Fibroblast of gingiva (primary cell): ENCODE results near the gene ATG2A.

Experiments
- DNase-seq: peaks from one replicate; pipeline ENCODE4 v3.0.0-alpha.2; 2011; ENCODE audit warnings: low read depth

ATG2A gene

DNA sequence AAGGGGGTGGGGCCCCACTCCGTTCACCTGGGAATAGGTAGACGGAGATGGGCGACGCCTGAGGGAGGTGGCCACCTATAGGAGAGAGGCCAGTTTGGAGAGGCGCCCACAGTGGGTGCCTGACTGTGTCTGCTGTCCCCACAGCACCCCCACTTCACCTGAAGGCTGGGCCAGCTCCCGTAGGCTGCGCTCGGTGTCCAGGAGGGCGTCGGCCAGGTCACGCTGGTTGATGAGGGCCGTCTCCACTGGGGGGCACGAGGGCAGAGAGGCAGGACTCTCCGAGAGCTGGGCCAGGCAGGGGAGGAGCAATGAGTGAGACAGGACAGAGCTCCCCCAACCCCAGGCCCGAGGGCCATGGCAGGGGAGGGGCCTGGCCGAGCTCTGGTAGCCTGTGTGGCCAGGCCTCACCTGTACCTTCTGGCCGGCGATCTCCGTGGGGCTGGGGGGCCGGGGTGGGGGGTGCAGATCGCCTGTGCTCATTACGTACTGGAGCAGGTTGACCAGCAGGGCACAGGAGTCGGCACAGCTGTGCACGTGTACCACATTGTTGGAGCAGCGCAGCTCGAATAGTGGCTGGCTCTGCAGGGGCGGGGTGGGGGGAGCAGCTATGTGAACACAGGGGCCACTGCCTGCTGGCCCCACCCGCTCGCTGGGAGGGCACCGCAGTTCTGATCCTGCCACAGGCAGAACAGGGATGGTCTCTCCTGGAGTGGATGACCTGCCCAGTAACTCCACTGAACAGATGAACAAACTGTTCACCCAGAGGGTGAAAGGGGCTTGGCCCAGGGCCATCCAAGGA lies 14.7 kb downstream of the ATG2A start:
- DNase-seq = no peak

GRCh38 chr11:64900774-64901173 lies 16.2 kb downstream of the ATG2A start:
- DNase-seq = no peak

GRCh38 chr11:64900263-64900678 lies 16.7 kb downstream of the ATG2A start:
- DNase-seq = no peak

DNA sequence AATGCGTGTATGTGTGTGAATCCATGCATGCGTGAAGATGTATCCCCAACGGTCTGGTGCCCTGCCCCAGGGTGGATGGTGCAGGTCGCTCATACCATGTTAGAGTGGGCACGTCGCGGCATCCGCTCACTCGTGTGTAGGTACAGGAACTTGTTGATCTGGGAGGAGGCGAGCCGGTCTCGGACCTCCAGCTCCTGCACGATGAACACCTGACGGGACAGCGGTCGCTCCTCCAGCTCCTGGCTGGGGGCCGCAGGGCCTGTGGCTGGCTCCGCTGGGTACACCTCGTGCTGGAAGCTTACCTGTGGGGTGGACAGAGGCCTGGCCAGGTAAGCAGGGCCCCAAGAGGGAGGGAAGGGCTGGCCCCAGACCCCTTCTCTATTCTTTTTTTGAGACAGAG lies 18.5 kb downstream of the ATG2A start:
- DNase-seq = no peak

DNA sequence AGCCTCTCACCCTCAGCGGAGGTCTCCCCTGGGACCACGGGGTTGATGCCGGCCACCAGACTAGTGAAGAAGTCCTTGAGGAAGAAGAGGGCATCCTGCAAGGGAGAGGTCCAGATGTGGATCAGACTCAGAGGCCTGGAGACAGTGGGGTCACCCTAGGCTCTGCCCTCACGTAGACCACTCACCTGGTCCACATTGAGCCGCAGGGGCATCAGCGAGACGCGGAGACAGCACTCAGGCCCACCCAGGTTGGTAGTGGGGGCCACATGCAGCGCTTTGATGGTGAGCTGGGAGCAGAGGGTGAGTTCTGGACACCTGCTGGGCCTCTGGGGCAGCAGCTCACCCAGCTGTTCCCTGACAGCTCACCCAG lies 18.9 kb downstream of the ATG2A start:
- no peak for DNase-seq

DNA sequence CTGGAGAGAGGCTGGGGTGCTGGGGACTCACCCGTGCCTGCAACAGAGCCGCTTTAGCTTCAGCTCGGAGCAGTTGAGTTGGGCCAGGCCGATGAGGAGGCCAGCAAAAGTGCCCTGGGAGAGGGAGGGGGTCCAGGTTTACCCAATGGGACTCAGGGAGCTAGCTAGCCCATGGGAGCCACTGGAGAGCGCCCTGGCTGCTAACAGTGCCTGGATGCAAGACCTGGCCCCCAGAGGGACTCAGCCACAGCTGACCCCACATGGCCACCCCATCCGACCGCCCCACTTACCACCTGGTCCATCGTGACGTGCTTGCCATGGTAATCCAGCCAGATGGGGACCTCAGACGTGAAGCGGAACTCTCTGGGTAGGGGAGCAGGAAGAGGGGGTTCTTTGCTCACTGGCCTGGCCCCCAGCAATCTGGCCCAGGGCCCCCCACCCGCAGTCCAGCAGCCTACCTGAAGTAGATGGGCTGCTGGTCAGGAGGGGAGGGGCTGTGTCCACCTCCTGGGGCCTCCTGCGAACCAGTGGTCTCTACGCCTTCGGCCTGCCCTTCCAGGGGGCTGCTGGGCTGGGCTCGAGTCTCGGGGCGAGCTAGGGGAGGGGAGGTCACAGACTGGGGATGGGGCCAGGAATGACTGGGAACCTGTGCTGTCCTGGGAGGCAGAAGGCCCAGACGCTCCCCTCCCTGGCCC lies 19.5 kb downstream of the ATG2A start:
- no peak for DNase-seq

- no peak for DNase-seq
These were observed 20.5 kb downstream of the ATG2A start for GRCh38 chr11:64896448-64897022.

- DNase-seq = no peak
These were observed 22.1 kb downstream of the ATG2A start for GRCh38 chr11:64894812-64895452.

GRCh38 chr11:64894070-64894811 lies 22.8 kb downstream of the ATG2A start:
- DNase-seq = peak; percentile 62

- DNase-seq = no peak
These were observed 23.6 kb downstream of the ATG2A start for GRCh38 chr11:64893194-64894069.

DNA sequence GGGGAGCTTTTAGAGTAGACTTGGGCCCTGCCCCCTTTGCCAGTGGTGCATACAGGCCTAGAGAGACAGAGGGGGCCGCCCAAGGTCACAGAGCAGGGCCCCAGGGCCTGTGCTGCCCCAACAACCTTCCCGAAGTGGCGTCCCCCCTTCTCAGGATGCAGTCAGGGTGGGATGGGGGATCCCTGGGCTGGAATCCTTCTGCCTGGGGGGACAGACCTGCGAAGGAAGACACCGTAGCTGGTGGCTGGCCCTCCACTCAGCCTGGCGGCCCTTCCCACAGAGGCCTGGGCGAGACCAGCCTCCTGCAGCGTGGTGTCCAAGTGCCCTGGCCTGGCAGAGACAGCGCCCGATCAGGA lies 24.2 kb downstream of the ATG2A start:
- DNase-seq = no peak

GRCh38 chr11:64892411-64892831 lies 24.6 kb downstream of the ATG2A start:
- DNase-seq = no peak

DNA sequence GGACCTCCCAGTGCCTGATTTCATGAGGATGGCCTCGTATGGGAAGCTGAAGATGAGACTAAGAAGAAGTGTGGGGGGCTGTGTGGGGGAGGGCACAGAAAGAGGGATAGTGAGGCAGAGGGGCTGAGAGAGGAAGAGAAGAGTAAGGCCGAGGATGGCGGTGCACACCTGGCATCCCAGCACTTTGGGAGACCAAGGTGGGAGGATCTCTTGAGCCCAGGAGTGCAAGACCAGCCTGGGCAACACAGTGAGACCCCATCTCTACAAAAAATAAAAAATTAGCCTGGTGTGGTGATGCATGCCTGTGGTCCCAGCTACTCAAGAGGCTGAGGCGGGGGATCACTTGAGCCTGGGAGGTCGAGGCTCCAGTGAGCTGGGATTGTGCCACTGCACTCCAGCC lies 25.1 kb downstream of the ATG2A start:
- DNase-seq = no peak

DNA sequence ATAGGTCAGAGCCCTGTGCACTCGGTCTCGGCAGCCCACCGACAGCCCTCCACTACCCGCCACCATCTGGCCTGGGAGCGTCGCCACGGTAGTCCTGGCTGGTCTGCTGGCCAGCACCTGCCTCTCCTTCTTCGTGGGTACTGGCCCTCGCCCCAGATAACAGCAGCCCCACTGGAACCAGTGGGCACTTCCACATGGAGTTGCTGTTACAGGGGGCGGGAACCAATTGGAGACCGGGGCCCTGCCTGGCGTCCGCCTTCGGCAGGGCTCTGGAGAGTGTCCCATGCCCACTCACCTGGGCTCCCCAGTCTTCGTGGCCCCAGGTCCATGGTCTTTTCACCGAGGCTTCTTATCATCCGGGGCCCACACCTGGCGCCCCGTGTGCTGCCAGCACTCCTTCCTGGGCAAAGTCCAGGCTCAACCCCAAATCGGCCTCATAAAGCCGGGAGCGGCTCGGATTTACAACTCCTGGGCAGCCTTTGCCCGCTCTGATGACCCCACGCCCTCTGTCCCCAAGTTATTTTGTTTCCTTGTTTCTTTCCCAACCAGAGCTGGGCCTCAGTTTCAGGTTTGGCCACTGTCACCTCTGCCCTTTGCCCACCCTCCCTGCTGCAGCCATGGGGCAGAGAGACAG lies 25.7 kb downstream of the ATG2A start:
- no peak for DNase-seq

DNA sequence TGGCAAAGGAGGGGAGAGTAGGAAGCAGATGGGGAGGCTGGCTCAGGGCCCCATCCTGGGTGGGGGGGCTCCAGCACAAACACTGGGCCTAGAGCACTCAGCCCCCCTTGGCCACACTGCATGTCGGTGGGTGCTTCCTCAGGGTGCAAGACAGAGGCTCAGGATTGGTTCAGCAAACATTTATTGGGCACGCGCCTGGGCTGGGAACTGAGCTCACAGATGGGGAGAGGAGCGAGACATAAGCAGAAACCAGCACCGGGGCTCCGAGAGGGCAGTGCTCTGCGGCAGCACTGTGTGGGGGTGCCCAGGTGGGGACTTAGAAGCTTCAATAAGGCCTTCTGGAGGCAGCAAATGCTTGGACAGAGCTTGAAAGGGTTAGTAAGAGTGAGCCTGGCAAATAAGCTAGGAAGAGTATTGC lies 26.5 kb downstream of the ATG2A start:
- no peak for DNase-seq

GRCh38 chr11:64888729-64889511 lies 28.1 kb downstream of the ATG2A start:
- DNase-seq = no peak

DNA sequence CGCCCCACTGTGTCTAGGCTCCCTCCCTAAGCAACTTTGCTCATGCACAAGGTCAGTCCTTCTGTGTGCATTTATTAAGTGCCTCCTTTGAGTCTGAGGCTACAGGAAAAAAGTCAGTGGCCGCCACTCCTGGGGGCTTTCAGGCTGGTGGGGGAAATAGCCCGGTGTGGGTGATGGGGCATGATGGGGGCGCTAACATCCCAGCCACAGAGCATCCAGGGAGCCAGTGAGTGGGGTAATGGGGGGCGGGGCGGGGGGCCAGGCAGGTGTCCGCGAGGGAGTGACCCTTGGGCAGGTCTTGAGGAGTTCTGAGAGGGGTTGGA lies 28.6 kb downstream of the ATG2A start:
- no peak for DNase-seq

- DNase-seq = peak; percentile 25
These were observed 29.1 kb downstream of the ATG2A start for GRCh38 chr11:64887757-64888405.

DNA sequence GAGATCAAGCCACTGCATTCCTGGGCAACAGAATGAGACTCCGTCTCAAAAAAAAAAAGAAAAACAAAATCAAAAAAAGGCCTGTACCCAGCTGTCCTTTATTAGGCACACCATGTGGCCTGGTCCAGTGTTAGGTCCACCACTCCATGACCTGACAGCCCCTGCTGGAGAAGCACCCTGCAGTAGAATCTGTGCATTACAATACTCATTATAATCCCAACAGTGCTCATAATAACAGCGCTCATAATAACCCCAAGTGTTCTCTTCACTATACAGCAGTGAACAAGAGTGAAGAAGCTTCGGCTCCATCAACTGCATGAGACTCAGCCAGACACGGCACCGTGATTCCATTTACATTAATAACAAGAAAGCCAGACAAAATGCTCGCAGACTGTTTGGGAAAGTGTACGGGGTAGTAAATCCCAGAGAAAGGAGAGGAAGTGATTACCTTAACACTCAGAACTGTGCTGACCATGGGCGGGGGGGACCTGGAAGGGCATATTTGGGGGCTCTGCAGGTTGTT lies 29.7 kb downstream of the ATG2A start:
- no peak for DNase-seq
